SU-DHL-6 (cell line): ENCODE results near the gene MITF.

ENCODE experiments used
- H2AFZ ChIP-seq: fragments of 200-600 bp; sonication (generic); 2 replicates; pipeline ENCODE4 v1.6.1; 2014; ENCODE audit warnings: low read depth, mild to moderate bottlenecking, moderate library complexity, mixed read lengths, antibody characterized with exemption, low read length; ENCODE audit not compliant: severe bottlenecking
- H3F3A ChIP-seq: fragments of 200-600 bp; shearing (Covaris generic); 2 replicates; pipeline ENCODE4 v1.6.0; 2016; ENCODE audit warnings: antibody characterized with exemption, mild to moderate bottlenecking; ENCODE audit not compliant: insufficient read depth
- H3K27ac ChIP-seq: fragments of 200-600 bp; sonication (generic); 2 replicates; pipeline ENCODE4 v1.5.1; 2016; ENCODE audit warnings: low read depth, mild to moderate bottlenecking, low read length, moderate library complexity, mixed read lengths
- H3K27me3 ChIP-seq: fragments of 200-600 bp; sonication (generic), shearing (Covaris generic); 2 replicates; pipeline ENCODE4 v1.6.0; 2014; ENCODE audit warnings: mild to moderate bottlenecking, low read length
- H3K36me3 ChIP-seq: fragments of 200-600 bp; sonication (generic); 2 replicates; pipeline ENCODE4 v1.6.1; 2014; ENCODE audit warnings: mild to moderate bottlenecking, low read length, mixed read lengths
- H3K4me2 ChIP-seq: fragments of 300-600, 200-600 bp; shearing (Covaris generic), sonication (generic); 2 replicates; pipeline ENCODE4 v1.6.0; 2014; ENCODE audit warnings: low read length, low read depth, mild to moderate bottlenecking; ENCODE audit not compliant: poor library complexity, severe bottlenecking
- H3K4me3 ChIP-seq: fragments of 200-600 bp; sonication (generic); 2 replicates; pipeline ENCODE4 v1.5.1; 2014; ENCODE audit warnings: antibody characterized with exemption, low read length, mild to moderate bottlenecking, mixed read lengths; ENCODE audit not compliant: insufficient read depth, poor library complexity, severe bottlenecking
- H3K79me2 ChIP-seq: fragments of 200-600 bp; sonication (generic); 2 replicates; pipeline ENCODE4 v1.6.1; 2014; ENCODE audit warnings: mild to moderate bottlenecking, low read length, moderate library complexity; ENCODE audit not compliant: insufficient read depth
- H3K9ac ChIP-seq: fragments of 200-600 bp; sonication (generic); 2 replicates; pipeline ENCODE4 v1.7.0; 2014; ENCODE audit warnings: mild to moderate bottlenecking, low read length
- H3K9me2 ChIP-seq: fragments of 200-600 bp; sonication (generic); replicated peaks from 2 replicates; pipeline ENCODE4 v1.6.1; 2014; ENCODE audit warnings: low read length; ENCODE audit not compliant: insufficient read depth
- H3K9me3 ChIP-seq: fragments of 200-600 bp; sonication (generic); 2 replicates; pipeline ENCODE4 v1.6.1; 2014; ENCODE audit warnings: low read length, mixed read lengths; ENCODE audit not compliant: insufficient read depth
- H4K20me1 ChIP-seq: fragments of 200-600 bp; sonication (generic); 2 replicates; pipeline ENCODE4 v1.6.1; 2014; ENCODE audit warnings: low read depth, mild to moderate bottlenecking, antibody characterized with exemption, low read length, moderate library complexity, mixed read lengths
- EZH2phosphoT487 ChIP-seq: fragments of 200-600 bp; sonication (generic), shearing (Covaris generic); conservative IDR thresholded peaks from 2 replicates; pipeline ENCODE4 v1.6.1; 2018; ENCODE audit warnings: mild to moderate bottlenecking, antibody characterized with exemption, low read length, moderate library complexity, mixed read lengths
- TF ChIP-seq, protein P1 (sequence below): fragments of 200-600 bp; sonication (generic); IDR thresholded peaks from one replicate; pipeline ENCODE4 v1.5.1; 2017; ENCODE audit warnings: antibody characterized with exemption, mild to moderate bottlenecking, low read length, moderate library complexity; ENCODE audit not compliant: insufficient read depth, poor library complexity, severe bottlenecking

Gene MITF

DNA sequence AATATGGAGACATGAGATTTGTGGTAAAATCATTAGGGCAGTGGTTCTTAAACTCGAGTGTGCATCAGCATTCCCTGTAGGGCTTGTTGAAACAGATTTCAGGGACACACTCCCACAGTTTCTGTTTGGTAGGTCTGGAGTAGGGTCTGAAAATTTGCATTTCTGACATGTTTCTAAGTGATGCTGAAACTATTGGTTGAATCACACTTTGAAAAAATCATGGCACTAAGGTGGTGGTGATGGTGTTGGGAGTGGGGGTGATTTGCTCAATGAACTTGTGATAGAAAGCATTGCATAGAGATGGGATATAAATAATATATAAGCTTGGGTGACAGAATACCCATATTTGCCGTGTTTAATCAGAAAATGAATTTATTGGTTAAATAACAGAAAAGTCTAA is 11.3 kb downstream of the MITF start:
- no peaks in the 10 kb centered on the region for H3K9me3 ChIP-seq
- no peak overlapping the region for H3K4me2 ChIP-seq
- H2AFZ ChIP-seq = no peak overlapping the region
- no peaks in the 10 kb centered on the region for H3K27me3 ChIP-seq
- no peak overlapping the region for H3K4me3 ChIP-seq
- no peaks in the 10 kb centered on the region for H4K20me1 ChIP-seq
- no peaks in the 10 kb centered on the region for H3K79me2 ChIP-seq
- H3K27ac ChIP-seq = no peak overlapping the region
- H3F3A ChIP-seq = no peaks in the 10 kb centered on the region
- no peaks in the 10 kb centered on the region for H3K36me3 ChIP-seq
- no peaks in the 10 kb centered on the region for H3K9me2 ChIP-seq
- no peak for TF ChIP-seq EZH2phosphoT487
- TF ChIP-seq, protein P1, sequence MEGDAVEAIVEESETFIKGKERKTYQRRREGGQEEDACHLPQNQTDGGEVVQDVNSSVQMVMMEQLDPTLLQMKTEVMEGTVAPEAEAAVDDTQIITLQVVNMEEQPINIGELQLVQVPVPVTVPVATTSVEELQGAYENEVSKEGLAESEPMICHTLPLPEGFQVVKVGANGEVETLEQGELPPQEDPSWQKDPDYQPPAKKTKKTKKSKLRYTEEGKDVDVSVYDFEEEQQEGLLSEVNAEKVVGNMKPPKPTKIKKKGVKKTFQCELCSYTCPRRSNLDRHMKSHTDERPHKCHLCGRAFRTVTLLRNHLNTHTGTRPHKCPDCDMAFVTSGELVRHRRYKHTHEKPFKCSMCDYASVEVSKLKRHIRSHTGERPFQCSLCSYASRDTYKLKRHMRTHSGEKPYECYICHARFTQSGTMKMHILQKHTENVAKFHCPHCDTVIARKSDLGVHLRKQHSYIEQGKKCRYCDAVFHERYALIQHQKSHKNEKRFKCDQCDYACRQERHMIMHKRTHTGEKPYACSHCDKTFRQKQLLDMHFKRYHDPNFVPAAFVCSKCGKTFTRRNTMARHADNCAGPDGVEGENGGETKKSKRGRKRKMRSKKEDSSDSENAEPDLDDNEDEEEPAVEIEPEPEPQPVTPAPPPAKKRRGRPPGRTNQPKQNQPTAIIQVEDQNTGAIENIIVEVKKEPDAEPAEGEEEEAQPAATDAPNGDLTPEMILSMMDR = no peak
- H3K9ac ChIP-seq = no peak overlapping the region

DNA sequence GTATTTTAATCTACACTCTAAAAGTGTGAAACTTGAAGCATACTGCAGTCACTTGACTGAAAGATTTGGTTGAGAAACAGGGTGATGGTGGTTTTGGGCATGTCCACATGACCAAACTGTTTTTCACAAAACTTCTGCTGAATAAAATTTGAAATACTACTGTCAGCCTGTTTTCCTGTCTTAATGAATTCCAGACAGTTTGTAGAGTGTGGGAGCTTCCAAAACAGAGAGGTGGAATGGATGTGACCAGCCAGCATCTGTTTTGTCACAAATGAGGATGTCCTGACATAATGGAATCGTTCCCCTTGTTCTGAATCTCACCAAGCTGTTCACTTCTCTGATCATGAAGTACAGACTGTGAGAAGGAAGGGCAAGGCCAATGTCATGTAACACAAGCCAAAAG is 11.8 kb downstream of the MITF start:
- H3K4me2 ChIP-seq = no peak overlapping the region

DNA sequence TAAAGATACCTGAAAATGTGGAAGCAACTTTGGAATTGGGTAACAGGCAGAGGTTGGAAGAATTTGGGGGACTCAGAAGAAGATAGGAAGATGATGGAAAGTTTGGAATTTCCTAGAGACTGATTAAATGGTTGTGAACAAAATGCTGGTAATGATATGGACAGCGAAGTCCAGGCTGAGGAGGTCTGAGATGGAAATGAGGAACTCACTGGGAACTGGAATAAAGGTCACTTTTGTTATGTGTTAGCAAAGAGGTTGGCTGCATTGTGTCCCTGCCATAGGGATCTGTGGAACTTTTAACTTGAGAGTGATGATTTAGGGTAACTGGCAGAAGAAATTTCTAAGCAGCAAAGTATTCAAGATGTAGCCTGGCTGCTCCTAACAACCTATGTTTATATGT is 13.0 kb downstream of the MITF start:
- Histone ChIP-seq H3K9me3 (no peaks in the 10 kb centered on the region), H3K36me3 (no peaks in the 10 kb centered on the region), H3K9ac (no peak overlapping the region), H3F3A (no peaks in the 10 kb centered on the region), H3K79me2 (no peaks in the 10 kb centered on the region), H3K4me2 (no peak overlapping the region), H2AFZ (no peak overlapping the region), H3K9me2 (no peaks in the 10 kb centered on the region), H4K20me1 (no peaks in the 10 kb centered on the region), H3K27me3 (no peaks in the 10 kb centered on the region), H3K4me3 (no peak overlapping the region), H3K27ac (no peak overlapping the region)
- TF ChIP-seq, protein P1 = no peak
- no peak for TF ChIP-seq EZH2phosphoT487

More for the DNA sequence above, 11.8 kb downstream of the MITF start:
- Histone ChIP-seq H3K27me3 (no peaks in the 10 kb centered on the region), H3K9ac (no peak overlapping the region), H3K79me2 (no peaks in the 10 kb centered on the region), H3K9me2 (no peaks in the 10 kb centered on the region), H4K20me1 (no peaks in the 10 kb centered on the region), H3K4me3 (no peak overlapping the region), H3K9me3 (no peaks in the 10 kb centered on the region), H3K36me3 (no peaks in the 10 kb centered on the region), H3F3A (no peaks in the 10 kb centered on the region), H3K27ac (no peak overlapping the region), H2AFZ (no peak overlapping the region)
- TF ChIP-seq, protein P1 = no peak
- TF ChIP-seq EZH2phosphoT487 = no peak
